Measurements from ENCODE around the gene RPL29.

GRCh38 chr3:52039846-52040245, 44.2 kb upstream of the RPL29 start:
- TF ChIP-seq CTCF (conservative IDR thresholded peaks at IDR 0.05 in 1 of 2, IDR thresholded peaks at IDR 0.05 in 1 of 2; ENCODE audit: extremely low read depth in 1 of 2, insufficient read depth in 1 of 2, low read depth in 1 of 2, low read length in 2 of 2) (no peak), EZH2 (IDR thresholded peaks at IDR 0.05; ENCODE audit: borderline replicate concordance, low read length) (no peak)
